ENCODE measurements around the gene CROCC2. TPM values are rescaled to one million over a fixed set of nuclear protein-coding genes. Genes with fewer than 3 reads are reported as not detected.

Gene CROCC2
- total and polyA plus RNA-seq, 2 donors (not counting 1 experiment from before 2014, with no cell fraction given) = not detected

GRCh38 chr2:240952496-240953246, 46.5 kb downstream of the CROCC2 start:
- Histone ChIP-seq H3K36me3 (replicated peaks in 1 of 2; ENCODE audit: control extremely low read depth in 1 of 2, control insufficient read depth in 1 of 2, extremely low read depth in 1 of 2, insufficient read depth in 2 of 2, low read length in 1 of 2) (no peaks in the 10 kb centered on the region), H3K4me3 (ENCODE audit: control extremely low read depth in 1 of 5, extremely low read depth in 1 of 5, insufficient read depth in 1 of 5, low read depth in 2 of 5, low read length in 4 of 5) (no peak overlapping the region), H4K20me1 (ENCODE audit: control insufficient read depth, insufficient read depth, low read length, poor library complexity, severe bottlenecking) (no peaks in the 10 kb centered on the region), H2AFZ (ENCODE audit: insufficient read depth, low read depth, low read length, poor library complexity, severe bottlenecking) (no peak overlapping the region), H3K27me3 (replicated peaks in 1 of 4; ENCODE audit: control extremely low read depth in 1 of 4, control insufficient read depth in 3 of 4, insufficient read depth in 4 of 4, low read length in 3 of 4) (peaks cover 0 to 6% (median 0%) of the 10 kb centered on the region in 4 experiments), H3K79me2 (ENCODE audit: control insufficient read depth, insufficient read depth, low read length) (no peaks in the 10 kb centered on the region), H3K4me1 (ENCODE audit: control insufficient read depth in 2 of 2, insufficient read depth in 2 of 2, low read length in 2 of 2) (no peaks in the 10 kb centered on the region), H3K4me2 (replicated peaks; ENCODE audit: low read depth, low read length, poor library complexity, severe bottlenecking) (no peak overlapping the region), H3K9ac (ENCODE audit: low read length) (no peak overlapping the region), H3K9me3 (ENCODE audit: control extremely low read depth in 1 of 3, control insufficient read depth in 2 of 3, insufficient read depth in 1 of 3, low read length in 2 of 3) (no peaks in the 10 kb centered on the region), H3K27ac (ENCODE audit: low read length in 2 of 2) (no peak overlapping the region)
- Mint-ChIP-seq H3K4me3 (no peak overlapping the region), H3K27ac (no peak overlapping the region), H3K4me1 (no peaks in the 10 kb centered on the region), H3K27me3 (peaks cover 10% of the 10 kb centered on the region), H3K9me3 (ENCODE audit: insufficient read depth) (no peaks in the 10 kb centered on the region)
- intact Hi-C loops (cut with micrococcal nuclease) = no loop called here
- ChIA-PET POLR2A (no interaction called here), CTCF (no interaction called here)
- WGBS (ENCODE audit: insufficient coverage) = 84% methylated on average over 12 of the region's 14 CpGs
- ATAC-seq (ENCODE audit: low read depth) (no peak), DNase-seq (no peak)
- no peak for TF ChIP-seq EZH2 (IDR thresholded peaks at IDR 0.05; ENCODE audit: borderline replicate concordance, insufficient read depth, low read depth, low read length, poor library complexity, severe bottlenecking)
- TF ChIP-seq CTCF (IDR thresholded peaks at IDR 0.05) = no peak

All from B cell (primary cell).